ES-I3 (cell line): ENCODE data around the gene CRACR2A.

Experiments
- H3K36me3 ChIP-seq: 2 replicates; pipeline ENCODE4 v1.6.1; 2013; ENCODE audit warnings: mild to moderate bottlenecking, low read length, control low read depth, moderate library complexity; ENCODE audit not compliant: insufficient read depth
- H3K4me1 ChIP-seq: 2 replicates; pipeline ENCODE4 v1.6.1; 2013; ENCODE audit warnings: mild to moderate bottlenecking, control low read depth, low read length; ENCODE audit not compliant: insufficient read depth
- H3K9ac ChIP-seq: 2 replicates; pipeline ENCODE4 v1.6.1; 2013; ENCODE audit warnings: low read depth, mild to moderate bottlenecking, low read length, moderate library complexity
- H3K9me3 ChIP-seq: 2 replicates; pipeline ENCODE4 v1.6.1; 2013; ENCODE audit warnings: mild to moderate bottlenecking, low read length, moderate library complexity; ENCODE audit not compliant: control insufficient read depth, insufficient read depth

The CRACR2A gene

GRCh38 chr12:3725388-3726115, 27.4 kb downstream of the CRACR2A start:
- H3K9me3 ChIP-seq: peaks cover 5% of the 10 kb centered on the region
- H3K9ac ChIP-seq: no peak overlapping the region
- peaks cover 8% of the 10 kb centered on the region for H3K4me1 ChIP-seq
- no peaks in the 10 kb centered on the region for H3K36me3 ChIP-seq

GRCh38 chr12:3723916-3724805, 28.7 kb downstream of the CRACR2A start:
- Histone ChIP-seq H3K9ac (no peak overlapping the region), H3K9me3 (peaks cover 5% of the 10 kb centered on the region), H3K4me1 (peaks cover 8% of the 10 kb centered on the region), H3K36me3 (no peaks in the 10 kb centered on the region)

- Histone ChIP-seq H3K9ac (no peak overlapping the region), H3K9me3 (peaks cover 5% of the 10 kb centered on the region), H3K4me1 (peaks cover 8% of the 10 kb centered on the region; the same call in 1 of the 2 replicates), H3K36me3 (no peaks in the 10 kb centered on the region)
Observed at GRCh38 chr12:3722368-3722767, 30.5 kb downstream of the CRACR2A start.

GRCh38 chr12:3720772-3721171, 32.1 kb downstream of the CRACR2A start:
- Histone ChIP-seq H3K9me3 (peaks cover 5% of the 10 kb centered on the region), H3K4me1 (peaks cover 8% of the 10 kb centered on the region; the same call in 1 of the 2 replicates), H3K9ac (no peak overlapping the region), H3K36me3 (no peaks in the 10 kb centered on the region)

- Histone ChIP-seq H3K36me3 (no peaks in the 10 kb centered on the region), H3K4me1 (peaks cover 7% of the 10 kb centered on the region; the same call in 1 of the 2 replicates), H3K9ac (no peak overlapping the region), H3K9me3 (peaks cover 5% of the 10 kb centered on the region)
Observed at GRCh38 chr12:3718100-3718499, 34.8 kb downstream of the CRACR2A start.

- Histone ChIP-seq H3K4me1 (peaks cover 7% of the 10 kb centered on the region; the same call in 1 of the 2 replicates), H3K9ac (no peak overlapping the region), H3K9me3 (no peaks in the 10 kb centered on the region), H3K36me3 (no peaks in the 10 kb centered on the region)
Observed at GRCh38 chr12:3717283-3717898, 35.5 kb downstream of the CRACR2A start.

- no peaks in the 10 kb centered on the region for H3K36me3 ChIP-seq
- H3K4me1 ChIP-seq: peaks cover 7% of the 10 kb centered on the region; the same call in 1 of the 2 replicates
- H3K9ac ChIP-seq: no peak overlapping the region
- H3K9me3 ChIP-seq: no peaks in the 10 kb centered on the region
Observed at GRCh38 chr12:3715999-3716398, 36.9 kb downstream of the CRACR2A start.

- Histone ChIP-seq H3K9me3 (no peaks in the 10 kb centered on the region), H3K4me1 (peaks cover 7% of the 10 kb centered on the region; the same call in 1 of the 2 replicates), H3K36me3 (no peaks in the 10 kb centered on the region)
Observed at GRCh38 chr12:3713947-3714346, 39.0 kb downstream of the CRACR2A start.

GRCh38 chr12:3713483-3713882, 39.4 kb downstream of the CRACR2A start:
- Histone ChIP-seq H3K4me1 (peaks cover 7% of the 10 kb centered on the region; the same call in 1 of the 2 replicates), H3K9me3 (no peaks in the 10 kb centered on the region), H3K36me3 (no peaks in the 10 kb centered on the region), H3K9ac (no peak overlapping the region)

More at GRCh38 chr12:3713947-3714346, 39.0 kb downstream of the CRACR2A start:
- no peak overlapping the region for H3K9ac ChIP-seq

- no peak overlapping the region for H3K9ac ChIP-seq
- H3K9me3 ChIP-seq: no peaks in the 10 kb centered on the region
- no peaks in the 10 kb centered on the region for H3K36me3 ChIP-seq
- H3K4me1 ChIP-seq: peaks cover 7% of the 10 kb centered on the region; the same call in 1 of the 2 replicates
Observed at GRCh38 chr12:3712209-3712992, 40.5 kb downstream of the CRACR2A start.

GRCh38 chr12:3705354-3705675, 47.6 kb downstream of the CRACR2A start:
- no peak overlapping the region for H3K9ac ChIP-seq
- H3K9me3 ChIP-seq: peaks cover 3% of the 10 kb centered on the region
- no peaks in the 10 kb centered on the region for H3K4me1 ChIP-seq
- H3K36me3 ChIP-seq: no peaks in the 10 kb centered on the region

- Histone ChIP-seq H3K9ac (no peak overlapping the region), H3K36me3 (no peaks in the 10 kb centered on the region), H3K4me1 (no peaks in the 10 kb centered on the region), H3K9me3 (peaks cover 3% of the 10 kb centered on the region)
Observed at GRCh38 chr12:3704512-3705353, 48.2 kb downstream of the CRACR2A start.

GRCh38 chr12:3700861-3701260, 52.0 kb downstream of the CRACR2A start:
- H3K9ac ChIP-seq: no peak overlapping the region
- peaks cover 3% of the 10 kb centered on the region for H3K9me3 ChIP-seq
- no peaks in the 10 kb centered on the region for H3K36me3 ChIP-seq
- no peaks in the 10 kb centered on the region for H3K4me1 ChIP-seq
